Left ventricle myocardium inferior (tissue), 1 donor: ENCODE measurements around the gene ADAM12. TPM values are rescaled to one million over a fixed set of nuclear protein-coding genes. Genes with fewer than 3 reads are reported as not detected.

ENCODE experiments used
- DNase-seq: peaks from one replicate; pipeline ENCODE4 v3.0.0-alpha.2; 2020
- H3K27ac ChIP-seq: fragments of 200-600 bp; replicated peaks from 2 replicates; pipeline ENCODE4 v1.8.0; 2021
- H3K27me3 ChIP-seq: fragments of 200-600 bp; 2 replicates; pipeline ENCODE4 v1.8.0; 2021; ENCODE audit warnings: low read depth
- H3K36me3 ChIP-seq: fragments of 200-600 bp; 2 replicates; pipeline ENCODE4 v1.8.0; 2021
- H3K4me1 ChIP-seq: fragments of 200-600 bp; 2 replicates; pipeline ENCODE4 v1.8.0; 2021
- H3K4me3 ChIP-seq: fragments of 200-600 bp; 2 replicates; pipeline ENCODE4 v1.8.0; 2021; ENCODE audit warnings: mild to moderate bottlenecking, moderate library complexity
- H3K9me3 ChIP-seq: fragments of 200-600 bp; replicated peaks from 2 replicates; pipeline ENCODE4 v1.8.0; 2021
- intact Hi-C: fragments of 100-400 bp; cut with micrococcal nuclease; formaldehyde crosslinking; loops from one replicate; pipeline ENCODE4 v1.11.0; 2022
- total RNA-seq: library from RNA; stranded (reverse); fragmentation: NEBNext Ultra II Directional; extraction: Animal tissue kit (Norgen Biotek cat#: 25700); gene quantifications from one replicate; pipeline ENCODE4 v1.2.1, GENCODE V29; 2021
- TF ChIP-seq, protein P1 (sequence below): fragments of 200-600 bp; IDR thresholded peaks from 2 replicates; pipeline ENCODE4 v1.8.0; 2021; ENCODE audit warnings: antibody characterized with exemption, mild to moderate bottlenecking, borderline replicate concordance
- donor health status: DM: no; HTN: yes; CAD: no; lungs with severe emphysema.

Gene ADAM12
- total RNA-seq, 1 donor from 2014 or later = 0.27 TPM

- Histone ChIP-seq H3K36me3 (no peaks in the 10 kb centered on the region), H3K9me3 (peaks cover 19% of the 10 kb centered on the region), H3K27me3 (peaks cover 9% of the 10 kb centered on the region), H3K4me1 (no peaks in the 10 kb centered on the region), H3K4me3 (no peak overlapping the region), H3K27ac (no peak overlapping the region)
- TF ChIP-seq, protein P1, sequence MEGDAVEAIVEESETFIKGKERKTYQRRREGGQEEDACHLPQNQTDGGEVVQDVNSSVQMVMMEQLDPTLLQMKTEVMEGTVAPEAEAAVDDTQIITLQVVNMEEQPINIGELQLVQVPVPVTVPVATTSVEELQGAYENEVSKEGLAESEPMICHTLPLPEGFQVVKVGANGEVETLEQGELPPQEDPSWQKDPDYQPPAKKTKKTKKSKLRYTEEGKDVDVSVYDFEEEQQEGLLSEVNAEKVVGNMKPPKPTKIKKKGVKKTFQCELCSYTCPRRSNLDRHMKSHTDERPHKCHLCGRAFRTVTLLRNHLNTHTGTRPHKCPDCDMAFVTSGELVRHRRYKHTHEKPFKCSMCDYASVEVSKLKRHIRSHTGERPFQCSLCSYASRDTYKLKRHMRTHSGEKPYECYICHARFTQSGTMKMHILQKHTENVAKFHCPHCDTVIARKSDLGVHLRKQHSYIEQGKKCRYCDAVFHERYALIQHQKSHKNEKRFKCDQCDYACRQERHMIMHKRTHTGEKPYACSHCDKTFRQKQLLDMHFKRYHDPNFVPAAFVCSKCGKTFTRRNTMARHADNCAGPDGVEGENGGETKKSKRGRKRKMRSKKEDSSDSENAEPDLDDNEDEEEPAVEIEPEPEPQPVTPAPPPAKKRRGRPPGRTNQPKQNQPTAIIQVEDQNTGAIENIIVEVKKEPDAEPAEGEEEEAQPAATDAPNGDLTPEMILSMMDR = no peak
- intact Hi-C loops = no loop called here
- DNase-seq = no peak
These were observed 11.3 kb downstream of the ADAM12 start for GRCh38 chr10:126376956-126377355.

DNA sequence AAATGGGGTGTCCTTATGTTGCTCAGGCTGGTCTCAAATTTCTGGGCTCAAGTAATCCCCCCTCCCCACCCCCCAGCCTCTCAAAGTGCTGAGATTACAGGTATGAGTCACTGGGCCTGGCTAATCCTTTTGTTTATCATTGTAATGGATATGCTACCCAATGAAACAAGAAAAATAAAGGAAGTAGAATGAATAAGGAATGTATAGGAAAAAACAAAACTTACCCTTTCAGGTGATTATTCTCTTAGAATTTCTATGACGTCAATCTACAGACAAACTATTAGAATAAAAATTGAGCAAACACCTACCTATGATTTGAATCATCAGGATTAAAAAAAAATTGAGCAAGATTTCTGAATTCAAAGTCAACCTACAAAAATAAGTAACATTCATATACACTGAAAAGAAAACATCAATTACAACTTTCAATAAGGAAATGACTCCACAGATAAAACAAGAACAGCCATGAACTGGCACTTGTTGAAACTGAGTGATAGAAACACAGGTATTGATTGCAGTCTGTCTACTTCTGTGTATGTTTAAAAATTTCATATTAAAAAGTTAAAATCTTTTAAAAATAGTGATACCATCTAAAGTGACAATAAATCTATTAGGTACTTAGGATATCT lies 12.2 kb downstream of the ADAM12 start:
- H3K27ac ChIP-seq = no peak overlapping the region
- no peaks in the 10 kb centered on the region for H3K4me1 ChIP-seq
- DNase-seq = no peak
- TF ChIP-seq, protein P1 = no peak
- no peak overlapping the region for H3K4me3 ChIP-seq
- no peaks in the 10 kb centered on the region for H3K36me3 ChIP-seq
- no peaks in the 10 kb centered on the region for H3K27me3 ChIP-seq
- H3K9me3 ChIP-seq = peaks cover 19% of the 10 kb centered on the region
- intact Hi-C loops = no loop called here

- Histone ChIP-seq H3K4me1 (no peaks in the 10 kb centered on the region), H3K9me3 (peaks cover 19% of the 10 kb centered on the region), H3K36me3 (no peaks in the 10 kb centered on the region), H3K4me3 (no peak overlapping the region), H3K27me3 (no peaks in the 10 kb centered on the region), H3K27ac (no peak overlapping the region)
- intact Hi-C loops = no loop called here
- no peak for DNase-seq
- TF ChIP-seq, protein P1 = no peak
These were observed 13.0 kb downstream of the ADAM12 start for GRCh38 chr10:126375299-126375698.

GRCh38 chr10:126374435-126374834 lies 13.8 kb downstream of the ADAM12 start:
- no peak overlapping the region for H3K27ac ChIP-seq
- DNase-seq = no peak
- intact Hi-C loops = no loop called here
- H3K4me1 ChIP-seq = no peaks in the 10 kb centered on the region
- TF ChIP-seq, protein P1 = no peak
- H3K9me3 ChIP-seq = peaks cover 19% of the 10 kb centered on the region
- H3K27me3 ChIP-seq = no peaks in the 10 kb centered on the region
- no peaks in the 10 kb centered on the region for H3K36me3 ChIP-seq
- no peak overlapping the region for H3K4me3 ChIP-seq

- Histone ChIP-seq H3K9me3 (peaks cover 16% of the 10 kb centered on the region), H3K27me3 (no peaks in the 10 kb centered on the region), H3K4me3 (no peak overlapping the region), H3K4me1 (no peaks in the 10 kb centered on the region), H3K27ac (no peak overlapping the region), H3K36me3 (no peaks in the 10 kb centered on the region)
- DNase-seq = no peak
- intact Hi-C loops = no loop called here
- TF ChIP-seq, protein P1 = no peak
These were observed 14.3 kb downstream of the ADAM12 start for GRCh38 chr10:126373972-126374371.
